Measurements from ENCODE around the gene UNC13C. TPM values are rescaled to one million over a fixed set of nuclear protein-coding genes. Genes with fewer than 3 reads are reported as not detected.
A peak's percentile ranks its signal among the peaks of the same experiment; 100 is the strongest.

Gene UNC13C
- total and polyA plus RNA-seq, 4 donors: 0.05 to 16.0 (median 0.12) TPM; not detected in 1

DNA sequence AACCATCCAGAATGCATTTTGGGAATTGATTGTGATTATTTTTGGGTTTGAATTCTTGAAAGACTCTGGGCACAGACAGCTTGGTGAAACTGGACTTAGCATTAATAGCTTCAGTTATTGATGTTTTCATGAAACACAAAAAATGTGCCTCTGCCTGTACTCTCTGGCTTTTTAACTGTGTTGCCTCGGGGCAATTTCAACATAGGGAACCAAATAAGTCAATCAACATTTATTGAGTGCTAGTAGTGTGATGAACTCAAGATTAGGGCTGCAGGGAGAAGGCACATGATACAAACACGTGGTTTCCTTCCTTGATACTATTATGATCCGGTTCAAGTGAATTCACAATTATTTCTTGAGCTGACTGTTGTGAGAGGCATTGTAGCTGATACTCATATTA lies 50.8 kb downstream of the UNC13C start:
- Histone ChIP-seq H3K36me3 (ENCODE audit: control insufficient read depth in 4 of 4, insufficient read depth in 4 of 4, low read length in 4 of 4) (peaks cover 0 to 3% (median 0%) of the 10 kb centered on the region in 4 donors), H3K9me3 (ENCODE audit: control insufficient read depth in 4 of 4, insufficient read depth in 3 of 4, low read length in 3 of 4) (no peaks in the 10 kb centered on the region), H3K4me1 (ENCODE audit: control insufficient read depth in 5 of 5, insufficient read depth in 5 of 5, low read length in 5 of 5) (peaks cover 0 to 17% (median 0%) of the 10 kb centered on the region in 5 donors), H3K27me3 (ENCODE audit: control insufficient read depth in 3 of 3, insufficient read depth in 3 of 3, low read length in 2 of 3) (no peaks in the 10 kb centered on the region), H3K27ac (ENCODE audit: low read depth in 1 of 2, low read length in 1 of 2) (no peak overlapping the region), H3K9ac (ENCODE audit: insufficient read depth in 1 of 2, low read length in 2 of 2) (no peak overlapping the region), H3K4me3 (no peak overlapping the region)
- WGBS, 2 donors: 64 to 87% methylated on average over 3 of the region's 3 CpGs
- DNase-seq (no peak), ATAC-seq (ENCODE audit: insufficient read depth, low FRiP score) (no peak)
- TF ChIP-seq, protein P1, sequence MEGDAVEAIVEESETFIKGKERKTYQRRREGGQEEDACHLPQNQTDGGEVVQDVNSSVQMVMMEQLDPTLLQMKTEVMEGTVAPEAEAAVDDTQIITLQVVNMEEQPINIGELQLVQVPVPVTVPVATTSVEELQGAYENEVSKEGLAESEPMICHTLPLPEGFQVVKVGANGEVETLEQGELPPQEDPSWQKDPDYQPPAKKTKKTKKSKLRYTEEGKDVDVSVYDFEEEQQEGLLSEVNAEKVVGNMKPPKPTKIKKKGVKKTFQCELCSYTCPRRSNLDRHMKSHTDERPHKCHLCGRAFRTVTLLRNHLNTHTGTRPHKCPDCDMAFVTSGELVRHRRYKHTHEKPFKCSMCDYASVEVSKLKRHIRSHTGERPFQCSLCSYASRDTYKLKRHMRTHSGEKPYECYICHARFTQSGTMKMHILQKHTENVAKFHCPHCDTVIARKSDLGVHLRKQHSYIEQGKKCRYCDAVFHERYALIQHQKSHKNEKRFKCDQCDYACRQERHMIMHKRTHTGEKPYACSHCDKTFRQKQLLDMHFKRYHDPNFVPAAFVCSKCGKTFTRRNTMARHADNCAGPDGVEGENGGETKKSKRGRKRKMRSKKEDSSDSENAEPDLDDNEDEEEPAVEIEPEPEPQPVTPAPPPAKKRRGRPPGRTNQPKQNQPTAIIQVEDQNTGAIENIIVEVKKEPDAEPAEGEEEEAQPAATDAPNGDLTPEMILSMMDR (IDR thresholded peaks at IDR 0.05; ENCODE audit: control extremely low read depth, extremely low read depth): no peak

DNA sequence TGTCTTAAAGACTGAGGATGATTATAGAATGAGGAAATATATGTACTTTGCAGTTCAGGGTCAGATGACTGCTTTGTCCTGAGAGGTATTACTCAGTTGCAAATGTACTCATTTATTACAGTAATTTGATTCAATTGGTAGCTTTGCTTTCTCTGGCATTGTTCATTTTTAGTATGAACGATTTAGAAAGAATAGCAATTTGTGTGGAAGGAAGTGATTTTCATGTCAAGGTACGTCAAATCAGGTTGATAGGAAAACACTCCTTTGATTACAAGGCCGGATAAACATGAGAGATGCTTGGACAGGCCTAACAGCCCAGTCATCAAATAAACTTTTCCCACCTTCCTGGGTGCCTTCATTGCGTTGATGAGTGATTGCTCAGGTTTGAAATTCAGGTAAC lies 53.8 kb downstream of the UNC13C start:
- Histone ChIP-seq H3K36me3 (ENCODE audit: control insufficient read depth in 4 of 4, insufficient read depth in 4 of 4, low read length in 4 of 4) (peaks cover 0 to 3% (median 0%) of the 10 kb centered on the region in 4 donors), H3K4me1 (ENCODE audit: control insufficient read depth in 5 of 5, insufficient read depth in 5 of 5, low read length in 5 of 5) (peaks cover 0 to 42% (median 0%) of the 10 kb centered on the region in 5 donors), H3K27ac (ENCODE audit: low read depth in 1 of 2, low read length in 1 of 2) (no peak overlapping the region), H3K9ac (ENCODE audit: insufficient read depth in 1 of 2, low read length in 2 of 2) (no peak overlapping the region), H3K4me3 (no peak overlapping the region), H3K9me3 (ENCODE audit: control insufficient read depth in 4 of 4, insufficient read depth in 3 of 4, low read length in 3 of 4) (no peaks in the 10 kb centered on the region), H3K27me3 (ENCODE audit: control insufficient read depth in 3 of 3, insufficient read depth in 3 of 3, low read length in 2 of 3) (no peaks in the 10 kb centered on the region)
- no peak for ATAC-seq (ENCODE audit: insufficient read depth, low FRiP score)
- WGBS, 2 donors: 89 to 93% methylated on average over 4 of the region's 4 CpGs
- no peak for DNase-seq
- TF ChIP-seq, protein P1 (IDR thresholded peaks at IDR 0.05; ENCODE audit: control extremely low read depth, extremely low read depth): no peak

DNA sequence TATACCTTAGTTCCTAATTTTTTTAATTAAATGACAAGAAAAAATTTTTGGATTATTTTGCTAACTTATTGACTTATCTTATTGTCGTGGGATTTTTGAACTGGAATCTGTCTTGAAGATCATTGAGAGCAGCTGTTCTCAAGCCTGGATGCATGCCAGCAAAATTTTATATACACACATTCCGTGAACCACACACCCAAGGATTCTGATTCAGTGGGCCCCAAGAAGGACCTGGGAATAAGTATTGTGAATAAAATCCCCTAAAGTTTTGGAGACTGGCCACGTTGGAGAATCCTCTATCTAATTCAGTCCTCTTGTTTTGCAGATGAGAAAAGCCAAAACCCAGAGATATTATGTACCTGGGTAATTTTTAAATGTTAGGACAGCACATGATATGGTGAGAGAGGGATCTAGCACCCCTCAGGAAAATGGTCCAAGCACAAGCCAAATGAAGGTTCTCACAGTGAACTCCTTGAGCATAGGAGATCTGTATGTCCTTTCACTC lies 55.2 kb downstream of the UNC13C start:
- Histone ChIP-seq H3K27ac (ENCODE audit: low read depth in 1 of 2, low read length in 1 of 2) (no peak overlapping the region), H3K4me1 (ENCODE audit: control insufficient read depth in 5 of 5, insufficient read depth in 5 of 5, low read length in 5 of 5) (peaks cover 0 to 42% (median 0%) of the 10 kb centered on the region in 5 donors), H3K4me3 (no peak overlapping the region), H3K9ac (ENCODE audit: insufficient read depth in 1 of 2, low read length in 2 of 2) (no peak overlapping the region), H3K36me3 (ENCODE audit: control insufficient read depth in 4 of 4, insufficient read depth in 4 of 4, low read length in 4 of 4) (no peaks in the 10 kb centered on the region), H3K9me3 (ENCODE audit: control insufficient read depth in 4 of 4, insufficient read depth in 3 of 4, low read length in 3 of 4) (no peaks in the 10 kb centered on the region), H3K27me3 (ENCODE audit: control insufficient read depth in 3 of 3, insufficient read depth in 3 of 3, low read length in 2 of 3) (no peaks in the 10 kb centered on the region)
- TF ChIP-seq, protein P1 (IDR thresholded peaks at IDR 0.05; ENCODE audit: control extremely low read depth, extremely low read depth): no peak
- no peak for ATAC-seq (ENCODE audit: insufficient read depth, low FRiP score)
- 52 to 65% methylated on average over 3 of the region's 3 CpGs for WGBS, 2 donors
- DNase-seq: peak; percentile 29 to 79 (median 76)

Data from lung (tissue), 12 donors.